Lower lobe of right lung (tissue), 2 donors: ENCODE results near the gene LSAMP. TPM values are rescaled to one million over a fixed set of nuclear protein-coding genes. Genes with fewer than 3 reads are reported as not detected.

Experiments used
- ATAC-seq, 2 donors: fragments of 200-7000 bp; cut with Tn5 transposase; one replicate each; pipeline ENCODE4 v1.9.1; 2020 to 2022; ENCODE audit warnings: mild to moderate bottlenecking in 2 of 2, moderate library complexity in 2 of 2
- DNase-seq: peaks from one replicate; pipeline ENCODE4 v3.0.0-alpha.2; 2020
- H3K27ac ChIP-seq: fragments of 200-600 bp; one replicate; pipeline ENCODE4 v1.8.0; 2022
- H3K27me3 ChIP-seq: fragments of 200-600 bp; one replicate; pipeline ENCODE4 v1.8.0; 2022; ENCODE audit warnings: low read depth
- H3K36me3 ChIP-seq: fragments of 200-600 bp; one replicate; pipeline ENCODE4 v1.8.0; 2022; ENCODE audit warnings: mild to moderate bottlenecking
- H3K4me1 ChIP-seq: fragments of 200-600 bp; one replicate; pipeline ENCODE4 v1.8.0; 2022
- H3K4me3 ChIP-seq: fragments of 200-600 bp; one replicate; pipeline ENCODE4 v1.8.0; 2022; ENCODE audit warnings: mild to moderate bottlenecking
- H3K9me3 ChIP-seq: fragments of 200-600 bp; one replicate; pipeline ENCODE4 v1.8.0; 2022
- intact Hi-C: fragments of 100-400 bp; cut with DNase I; formaldehyde crosslinking; loops from one replicate; pipeline ENCODE4 v1.11.0; 2022
- total RNA-seq: library from RNA; stranded (reverse); fragmentation: NEBNext Ultra II Directional; extraction: Animal tissue kit (Norgen Biotek cat#: 25700); gene quantifications from one replicate; pipeline ENCODE4 v1.2.1, GENCODE V29; 2021
- TF ChIP-seq, protein P1 (sequence below): fragments of 200-600 bp; IDR thresholded peaks from one replicate; pipeline ENCODE4 v1.8.0; 2022; ENCODE audit warnings: antibody characterized with exemption, mild to moderate bottlenecking
- donor health status: DM: no; HTN: yes; CAD: no; lungs with severe emphysema.

LSAMP gene
- total RNA-seq, 1 donor from 2014 or later: 20.1 TPM

DNA sequence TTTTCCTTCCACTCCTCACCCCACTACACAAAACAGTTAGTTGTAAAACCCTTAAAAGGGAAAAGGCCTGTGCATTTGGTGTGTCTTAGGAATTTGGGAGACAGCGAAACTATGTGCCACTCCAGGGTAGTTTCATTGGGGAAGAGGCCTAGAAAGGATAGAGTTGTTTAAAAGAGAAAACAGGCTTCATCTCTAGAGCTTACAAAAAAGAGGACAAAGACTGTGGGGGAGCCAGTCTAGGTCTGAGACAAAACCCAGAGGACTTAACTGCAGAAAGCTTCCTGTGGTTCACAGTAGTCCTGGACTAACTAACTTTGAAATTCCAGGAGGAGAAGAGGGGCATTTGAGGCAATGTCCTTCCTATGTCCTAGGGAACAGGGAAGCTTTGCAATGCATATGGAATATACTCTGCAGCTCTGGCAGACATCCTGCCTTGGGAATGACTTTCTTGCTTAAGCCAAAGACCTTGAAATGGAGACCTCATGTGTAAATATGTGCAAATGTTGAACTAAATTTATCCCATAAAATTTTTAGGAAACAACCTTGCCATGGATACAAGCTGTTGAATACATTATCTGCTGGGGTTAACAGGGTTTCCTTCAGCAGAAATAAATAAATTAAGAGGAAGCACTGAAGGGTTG, 159.4 kb downstream of the LSAMP start:
- Histone ChIP-seq H3K4me1 (no peaks in the 10 kb centered on the region), H3K4me3 (no peak overlapping the region), H3K36me3 (no peaks in the 10 kb centered on the region), H3K9me3 (no peaks in the 10 kb centered on the region), H3K27ac (no peak overlapping the region), H3K27me3 (no peaks in the 10 kb centered on the region)
- DNase-seq (no peak), ATAC-seq (no peak)
- TF ChIP-seq, protein P1, sequence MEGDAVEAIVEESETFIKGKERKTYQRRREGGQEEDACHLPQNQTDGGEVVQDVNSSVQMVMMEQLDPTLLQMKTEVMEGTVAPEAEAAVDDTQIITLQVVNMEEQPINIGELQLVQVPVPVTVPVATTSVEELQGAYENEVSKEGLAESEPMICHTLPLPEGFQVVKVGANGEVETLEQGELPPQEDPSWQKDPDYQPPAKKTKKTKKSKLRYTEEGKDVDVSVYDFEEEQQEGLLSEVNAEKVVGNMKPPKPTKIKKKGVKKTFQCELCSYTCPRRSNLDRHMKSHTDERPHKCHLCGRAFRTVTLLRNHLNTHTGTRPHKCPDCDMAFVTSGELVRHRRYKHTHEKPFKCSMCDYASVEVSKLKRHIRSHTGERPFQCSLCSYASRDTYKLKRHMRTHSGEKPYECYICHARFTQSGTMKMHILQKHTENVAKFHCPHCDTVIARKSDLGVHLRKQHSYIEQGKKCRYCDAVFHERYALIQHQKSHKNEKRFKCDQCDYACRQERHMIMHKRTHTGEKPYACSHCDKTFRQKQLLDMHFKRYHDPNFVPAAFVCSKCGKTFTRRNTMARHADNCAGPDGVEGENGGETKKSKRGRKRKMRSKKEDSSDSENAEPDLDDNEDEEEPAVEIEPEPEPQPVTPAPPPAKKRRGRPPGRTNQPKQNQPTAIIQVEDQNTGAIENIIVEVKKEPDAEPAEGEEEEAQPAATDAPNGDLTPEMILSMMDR: no peak
- intact Hi-C loops: no loop called here

- Histone ChIP-seq H3K4me1 (no peaks in the 10 kb centered on the region), H3K27me3 (no peaks in the 10 kb centered on the region), H3K9me3 (no peaks in the 10 kb centered on the region), H3K27ac (no peak overlapping the region), H3K4me3 (no peak overlapping the region), H3K36me3 (no peaks in the 10 kb centered on the region)
- no peak for ATAC-seq
- DNase-seq: no peak
- intact Hi-C loops: no loop called here
- TF ChIP-seq, protein P1: no peak
These were observed 163.8 kb downstream of the LSAMP start for GRCh38 chr3:116281313-116282143.

DNA sequence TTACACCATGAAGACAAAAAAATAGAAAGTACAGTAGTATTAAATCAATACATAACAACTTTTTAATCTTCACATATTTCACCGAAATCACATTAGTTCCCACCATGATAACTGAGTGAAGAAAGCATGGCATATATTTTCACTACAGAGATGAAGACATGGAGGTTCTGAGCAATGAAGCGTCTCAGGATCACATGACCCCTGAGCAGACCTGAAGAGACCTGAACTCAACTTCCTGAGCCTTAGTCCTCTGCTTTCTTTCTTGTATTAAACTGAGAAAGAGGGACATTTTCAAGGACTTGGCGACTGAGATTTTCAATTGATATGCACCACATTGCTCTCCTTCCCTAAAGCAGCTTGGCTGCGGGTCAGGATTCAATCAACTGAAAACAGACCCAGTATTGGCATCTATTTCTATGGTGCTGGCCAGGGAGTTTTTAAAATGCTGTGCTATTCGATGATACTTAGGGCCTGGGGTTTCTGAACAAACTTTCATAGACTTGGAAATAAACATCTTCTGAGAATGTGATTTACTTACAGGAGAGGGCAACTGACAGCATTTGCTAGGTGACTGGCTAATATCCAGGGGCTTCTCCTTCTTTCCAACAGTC, 165.1 kb downstream of the LSAMP start:
- Histone ChIP-seq H3K9me3 (no peaks in the 10 kb centered on the region), H3K4me1 (no peaks in the 10 kb centered on the region), H3K27ac (no peak overlapping the region), H3K36me3 (no peaks in the 10 kb centered on the region), H3K4me3 (no peak overlapping the region), H3K27me3 (no peaks in the 10 kb centered on the region)
- TF ChIP-seq, protein P1: no peak
- intact Hi-C loops: no loop called here
- DNase-seq (no peak), ATAC-seq (no peak)

DNA sequence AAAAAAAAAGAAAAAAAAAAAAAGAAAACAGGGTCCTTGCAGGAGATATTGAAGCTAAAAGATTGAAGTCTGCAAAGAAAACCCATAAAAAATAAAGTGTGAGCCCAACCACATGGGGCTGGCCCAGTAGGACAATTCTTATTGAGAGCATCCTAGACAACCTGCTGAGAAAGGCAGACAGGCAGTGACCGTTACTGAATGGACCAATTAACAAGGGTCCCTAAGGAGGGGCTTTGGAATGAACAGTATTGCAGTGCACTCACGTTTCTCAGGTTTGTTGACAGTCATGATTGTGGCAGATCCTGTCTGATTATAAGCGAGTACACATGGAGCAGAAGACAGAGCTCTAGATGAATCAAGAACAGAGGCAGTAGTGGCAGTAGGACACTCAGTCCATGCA, 168.6 kb downstream of the LSAMP start:
- Histone ChIP-seq H3K4me3 (no peak overlapping the region), H3K4me1 (no peaks in the 10 kb centered on the region), H3K36me3 (no peaks in the 10 kb centered on the region), H3K27ac (no peak overlapping the region), H3K27me3 (no peaks in the 10 kb centered on the region), H3K9me3 (no peaks in the 10 kb centered on the region)
- no peak for ATAC-seq
- intact Hi-C loops: no loop called here
- TF ChIP-seq, protein P1: no peak
- DNase-seq: no peak

- Histone ChIP-seq H3K4me1 (no peaks in the 10 kb centered on the region), H3K27me3 (no peaks in the 10 kb centered on the region), H3K27ac (no peak overlapping the region), H3K9me3 (no peaks in the 10 kb centered on the region), H3K4me3 (no peak overlapping the region), H3K36me3 (no peaks in the 10 kb centered on the region)
- no peak for DNase-seq
- intact Hi-C loops: no loop called here
- TF ChIP-seq, protein P1: no peak
- no peak for ATAC-seq
These were observed 175.2 kb downstream of the LSAMP start for GRCh38 chr3:116270056-116270455.
